ENCODE measurements around the gene APBA1. TPM values are rescaled to one million over a fixed set of nuclear protein-coding genes. Genes with fewer than 3 reads are reported as not detected.

Gene APBA1
- total RNA-seq, 1 donor from 2014 or later: 3.4 TPM

DNA sequence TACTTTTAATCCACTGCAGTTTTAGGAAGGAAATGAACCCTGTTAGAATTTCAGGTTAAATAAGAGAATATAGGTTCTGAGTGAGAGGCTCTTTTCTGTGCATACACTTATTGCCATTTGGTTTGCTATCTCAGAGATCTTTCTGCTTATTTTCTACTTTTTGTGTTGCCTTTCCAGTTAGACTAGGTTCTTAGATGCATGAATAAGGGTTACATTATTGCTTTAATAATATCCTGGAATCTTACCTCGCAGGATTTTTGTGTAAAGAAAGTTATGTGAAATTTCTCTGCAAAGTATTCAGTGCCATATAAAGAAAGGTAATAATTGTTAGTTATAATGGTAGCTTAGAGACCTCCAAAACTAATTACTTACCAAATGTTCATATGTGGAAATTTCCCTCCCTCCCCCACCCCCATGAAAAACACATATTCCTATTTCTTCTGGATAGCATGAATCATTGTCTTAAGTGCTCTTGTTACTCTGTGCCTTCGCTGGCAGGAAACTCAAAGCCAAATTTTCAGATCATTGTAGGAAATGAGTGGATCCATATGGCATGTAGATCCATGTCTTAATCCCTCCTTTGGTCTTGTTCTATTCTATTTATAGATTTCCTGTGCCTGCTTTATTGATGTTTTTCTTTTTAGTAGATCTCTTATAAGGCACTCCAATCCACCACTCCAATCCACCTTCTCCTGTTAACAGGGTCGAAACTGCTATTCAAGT lies 2.7 kb upstream of the APBA1 start:
- no peak for TF ChIP-seq EZH2 (IDR thresholded peaks at IDR 0.05)
- no peak for TF ChIP-seq EZH2phosphoT487 (IDR thresholded peaks at IDR 0.05)
- TF ChIP-seq, protein P1, sequence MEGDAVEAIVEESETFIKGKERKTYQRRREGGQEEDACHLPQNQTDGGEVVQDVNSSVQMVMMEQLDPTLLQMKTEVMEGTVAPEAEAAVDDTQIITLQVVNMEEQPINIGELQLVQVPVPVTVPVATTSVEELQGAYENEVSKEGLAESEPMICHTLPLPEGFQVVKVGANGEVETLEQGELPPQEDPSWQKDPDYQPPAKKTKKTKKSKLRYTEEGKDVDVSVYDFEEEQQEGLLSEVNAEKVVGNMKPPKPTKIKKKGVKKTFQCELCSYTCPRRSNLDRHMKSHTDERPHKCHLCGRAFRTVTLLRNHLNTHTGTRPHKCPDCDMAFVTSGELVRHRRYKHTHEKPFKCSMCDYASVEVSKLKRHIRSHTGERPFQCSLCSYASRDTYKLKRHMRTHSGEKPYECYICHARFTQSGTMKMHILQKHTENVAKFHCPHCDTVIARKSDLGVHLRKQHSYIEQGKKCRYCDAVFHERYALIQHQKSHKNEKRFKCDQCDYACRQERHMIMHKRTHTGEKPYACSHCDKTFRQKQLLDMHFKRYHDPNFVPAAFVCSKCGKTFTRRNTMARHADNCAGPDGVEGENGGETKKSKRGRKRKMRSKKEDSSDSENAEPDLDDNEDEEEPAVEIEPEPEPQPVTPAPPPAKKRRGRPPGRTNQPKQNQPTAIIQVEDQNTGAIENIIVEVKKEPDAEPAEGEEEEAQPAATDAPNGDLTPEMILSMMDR (IDR thresholded peaks at IDR 0.05): no peak

DNA sequence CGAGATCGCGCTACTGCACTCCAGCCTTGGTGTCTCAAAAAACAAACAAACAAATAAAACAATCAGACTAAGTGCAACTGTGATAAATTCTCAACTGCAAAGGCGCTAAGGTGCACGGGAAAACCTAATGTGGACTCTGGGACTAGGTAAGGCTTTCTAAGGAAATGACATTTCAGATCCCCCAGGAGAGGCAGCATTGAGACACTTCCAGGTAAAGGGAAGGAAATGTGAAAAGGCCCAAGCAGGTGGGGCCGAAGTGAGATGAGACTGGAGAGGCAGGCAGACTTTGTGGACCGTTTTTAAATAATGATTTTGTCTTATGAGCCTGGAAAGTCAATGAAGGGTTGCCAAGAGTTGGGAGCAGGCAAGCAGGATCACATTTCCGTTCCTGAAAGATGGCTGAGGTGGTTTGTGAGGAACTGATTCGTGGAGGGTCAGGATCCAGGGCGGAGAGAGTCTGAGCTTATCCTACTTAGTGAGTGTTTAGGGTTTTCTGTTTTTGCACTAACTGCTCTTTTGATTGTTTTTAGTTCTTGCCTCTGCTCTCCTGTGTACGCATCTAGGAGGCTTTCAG lies 2.0 kb upstream of the APBA1 start:
- Histone ChIP-seq H3K27ac (no peak overlapping the region), H3K27me3 (peaks cover 28% of the 10 kb centered on the region), H3K4me3 (no peak overlapping the region), H3K4me2 (no peak overlapping the region), H3K9ac (no peak overlapping the region), H4K20me1 (ENCODE audit: low read depth) (no peaks in the 10 kb centered on the region), H3K79me2 (ENCODE audit: low read depth) (no peaks in the 10 kb centered on the region), H3K9me3 (ENCODE audit: low read depth) (no peaks in the 10 kb centered on the region), H3K4me1 (no peaks in the 10 kb centered on the region), H2AFZ (replicated peaks) (peak overlapping the region; percentile 44), H3K36me3 (no peaks in the 10 kb centered on the region), H3F3A (ENCODE audit: low read depth) (peaks cover 35% of the 10 kb centered on the region)
- H3K36me3 Mint-ChIP-seq: no peaks in the 10 kb centered on the region
- TF ChIP-seq, protein P1 (IDR thresholded peaks at IDR 0.05): peak; percentile 22
- TF ChIP-seq EZH2 (IDR thresholded peaks at IDR 0.05): no peak
- no peak for TF ChIP-seq EZH2phosphoT487 (IDR thresholded peaks at IDR 0.05)
- peak; percentile 20 for DNase-seq (ENCODE audit: low spot score)
- no peak overlapping the region for H3K27ac Mint-ChIP-seq
- H3K4me3 Mint-ChIP-seq: peak overlapping the region; percentile 84
- H3K27me3 Mint-ChIP-seq (ENCODE audit: insufficient read depth, low read depth): peaks cover 16% of the 10 kb centered on the region
- H3K4me1 Mint-ChIP-seq: peaks cover 19% of the 10 kb centered on the region
- no peaks in the 10 kb centered on the region for H3K9me3 Mint-ChIP-seq

More for the DNA sequence above, 2.7 kb upstream of the APBA1 start:
- Mint-ChIP-seq H3K9me3 (no peaks in the 10 kb centered on the region), H3K27me3 (ENCODE audit: insufficient read depth, low read depth) (peaks cover 16% of the 10 kb centered on the region), H3K27ac (no peak overlapping the region), H3K4me3 (peak overlapping the region; percentile 84), H3K36me3 (no peaks in the 10 kb centered on the region), H3K4me1 (peaks cover 19% of the 10 kb centered on the region)
- H3K79me2 ChIP-seq (ENCODE audit: low read depth): no peaks in the 10 kb centered on the region
- no peaks in the 10 kb centered on the region for H3K4me1 ChIP-seq
- no peak overlapping the region for H3K4me2 ChIP-seq
- H2AFZ ChIP-seq (replicated peaks): peak overlapping the region; percentile 44
- no peaks in the 10 kb centered on the region for H3K9me3 ChIP-seq (ENCODE audit: low read depth)
- H3K27ac ChIP-seq: no peak overlapping the region
- no peaks in the 10 kb centered on the region for H4K20me1 ChIP-seq (ENCODE audit: low read depth)
- no peak for DNase-seq (ENCODE audit: low spot score)
- no peaks in the 10 kb centered on the region for H3K36me3 ChIP-seq
- H3K27me3 ChIP-seq: peaks cover 22% of the 10 kb centered on the region
- peaks cover 35% of the 10 kb centered on the region for H3F3A ChIP-seq (ENCODE audit: low read depth)
- H3K4me3 ChIP-seq: no peak overlapping the region
- H3K9ac ChIP-seq: no peak overlapping the region

DNA sequence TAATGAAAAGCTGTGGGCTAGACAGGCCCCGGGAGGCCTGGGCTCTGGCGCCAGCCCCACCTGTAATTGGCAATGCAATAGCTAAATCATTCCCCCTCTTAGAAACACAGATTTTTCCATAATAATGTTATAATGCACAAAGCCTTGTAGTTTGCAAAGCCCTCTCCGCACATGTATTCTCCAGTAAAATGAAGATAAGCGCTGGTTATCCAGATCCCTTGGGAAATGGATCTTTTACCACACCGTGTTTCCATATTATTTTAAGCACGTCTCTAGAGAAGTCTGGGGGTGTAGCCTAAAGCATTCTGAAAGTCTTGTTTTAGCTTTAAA lies 1.1 kb upstream of the APBA1 start:
- Histone ChIP-seq H3K9ac (no peak overlapping the region), H2AFZ (replicated peaks) (peak overlapping the region; percentile 97), H3K4me1 (peaks cover 6% of the 10 kb centered on the region), H3K27ac (no peak overlapping the region), H3K27me3 (peaks cover 28% of the 10 kb centered on the region), H3K4me2 (peak overlapping the region; percentile 96), H3K4me3 (peak overlapping the region; percentile 83), H3F3A (ENCODE audit: low read depth) (peaks cover 35% of the 10 kb centered on the region), H4K20me1 (ENCODE audit: low read depth) (no peaks in the 10 kb centered on the region), H3K9me3 (ENCODE audit: low read depth) (no peaks in the 10 kb centered on the region), H3K36me3 (no peaks in the 10 kb centered on the region), H3K79me2 (ENCODE audit: low read depth) (no peaks in the 10 kb centered on the region)
- no peaks in the 10 kb centered on the region for H3K36me3 Mint-ChIP-seq
- H3K27ac Mint-ChIP-seq: peak overlapping the region; percentile 9
- H3K4me1 Mint-ChIP-seq: peaks cover 19% of the 10 kb centered on the region
- peaks cover 16% of the 10 kb centered on the region for H3K27me3 Mint-ChIP-seq (ENCODE audit: insufficient read depth, low read depth)
- DNase-seq (ENCODE audit: low spot score): no peak
- no peaks in the 10 kb centered on the region for H3K9me3 Mint-ChIP-seq
- TF ChIP-seq EZH2phosphoT487 (IDR thresholded peaks at IDR 0.05) (peak; percentile 22), EZH2 (IDR thresholded peaks at IDR 0.05) (no peak)
- TF ChIP-seq, protein P1 (IDR thresholded peaks at IDR 0.05): no peak
- H3K4me3 Mint-ChIP-seq: peak overlapping the region; percentile 84

All from neural progenitor cell (in vitro differentiated cells).